Hepatocyte (in vitro differentiated cells): ENCODE results near the gene SLC25A46. TPM values are rescaled to one million over a fixed set of nuclear protein-coding genes. Genes with fewer than 3 reads are reported as not detected.
"Not testable (repeated sequence)": the region's sequence is repeated elsewhere in the genome, so short reads cannot be mapped to it uniquely, and the experiment has no call there.

Experiments
- DNase-seq: peaks from one replicate; pipeline ENCODE4 v3.0.0-alpha.2; 2016; ENCODE audit warnings: low spot score
- H2AFZ ChIP-seq: fragments of 200-600 bp; sonication (generic); 2 replicates; pipeline ENCODE4 v1.6.0; 2016; ENCODE audit warnings: antibody characterized with exemption, mild to moderate bottlenecking
- H3K27ac ChIP-seq: fragments of 200-600 bp; sonication (generic); 2 replicates; pipeline ENCODE4 v1.5.1; 2016; ENCODE audit warnings: mild to moderate bottlenecking
- H3K27me3 ChIP-seq: fragments of 200-600 bp; sonication (generic); 2 replicates; pipeline ENCODE4 v1.6.1; 2016
- H3K36me3 ChIP-seq: fragments of 200-600 bp; sonication (generic); replicated peaks from 2 replicates; pipeline ENCODE4 v1.5.1; 2016; ENCODE audit warnings: low read depth; ENCODE audit not compliant: insufficient read depth
- H3K4me1 ChIP-seq: fragments of 200-600 bp; sonication (generic); 2 replicates; pipeline ENCODE4 v1.5.1; 2016; ENCODE audit warnings: mild to moderate bottlenecking, moderate library complexity; ENCODE audit not compliant: insufficient read depth
- H3K4me2 ChIP-seq: fragments of 200-600 bp; sonication (generic); 2 replicates; pipeline ENCODE4 v1.6.0; 2016
- H3K4me3 ChIP-seq: fragments of 200-600 bp; sonication (generic); 2 replicates; pipeline ENCODE4 v1.5.1; 2016; ENCODE audit warnings: mild to moderate bottlenecking
- H3K79me2 ChIP-seq: fragments of 200-600 bp; sonication (generic); 2 replicates; pipeline ENCODE4 v1.6.0; 2017; ENCODE audit warnings: mild to moderate bottlenecking
- H3K9me2 ChIP-seq: fragments of 200-600 bp; sonication (generic); replicated peaks from 2 replicates; pipeline ENCODE4 v1.6.0; 2017; ENCODE audit warnings: mild to moderate bottlenecking; ENCODE audit not compliant: insufficient read depth
- H3K9me3 ChIP-seq: fragments of 200-600 bp; sonication (generic); 2 replicates; pipeline ENCODE4 v1.5.1; 2016; ENCODE audit warnings: low read depth, mild to moderate bottlenecking
- H4K20me1 ChIP-seq: fragments of 200-600 bp; sonication (generic); 2 replicates; pipeline ENCODE4 v1.6.0; 2016; ENCODE audit warnings: mild to moderate bottlenecking; ENCODE audit not compliant: insufficient read depth, poor library complexity, severe bottlenecking
- EZH2 ChIP-seq: fragments of 200-600 bp; sonication (generic); IDR thresholded peaks from 2 replicates; pipeline ENCODE4 v1.6.1; 2016; ENCODE audit warnings: antibody characterized with exemption, mild to moderate bottlenecking, borderline replicate concordance
- EZH2phosphoT487 ChIP-seq: fragments of 200-600 bp; sonication (generic); IDR thresholded peaks from one replicate; pipeline ENCODE4 v1.6.1; 2018; ENCODE audit warnings: antibody characterized with exemption, mild to moderate bottlenecking, low read depth, moderate library complexity; ENCODE audit not compliant: unreplicated experiment, severe bottlenecking
- WGBS: methylation state at CpG from one replicate; pipeline ENCODE4 v1.1.6; 2016; ENCODE audit warnings: low lambda C conversion rate; ENCODE audit errors: missing lambda C conversion rate; 5-methylcytosine and 5-hydroxymethylcytosine counted together
- polyA plus RNA-seq: library from polyadenylated mRNA; unstranded; fragments of >200 nt; fragmentation: Nextera tagmentation; extraction: Ambion mirVana; gene quantifications from 2 replicates; pipeline ENCODE4 v1.2.1, GENCODE V29; 2016
- total RNA-seq: library from RNA; depleted of rRNA; stranded (reverse); fragments of >200 nt; gene quantifications from 2 replicates; pipeline ENCODE4 v1.2.3, GENCODE V29; 2014
- TF ChIP-seq, protein P1 (sequence below): fragments of 200-600 bp; sonication (generic); IDR thresholded peaks from 2 replicates; pipeline ENCODE4 v1.5.1; 2016; ENCODE audit warnings: antibody characterized with exemption, mild to moderate bottlenecking; ENCODE audit not compliant: poor library complexity

SLC25A46 gene
- total and polyA plus RNA-seq, 2 experiments from 2014 or later: 27.3 to 76.2 TPM

DNA sequence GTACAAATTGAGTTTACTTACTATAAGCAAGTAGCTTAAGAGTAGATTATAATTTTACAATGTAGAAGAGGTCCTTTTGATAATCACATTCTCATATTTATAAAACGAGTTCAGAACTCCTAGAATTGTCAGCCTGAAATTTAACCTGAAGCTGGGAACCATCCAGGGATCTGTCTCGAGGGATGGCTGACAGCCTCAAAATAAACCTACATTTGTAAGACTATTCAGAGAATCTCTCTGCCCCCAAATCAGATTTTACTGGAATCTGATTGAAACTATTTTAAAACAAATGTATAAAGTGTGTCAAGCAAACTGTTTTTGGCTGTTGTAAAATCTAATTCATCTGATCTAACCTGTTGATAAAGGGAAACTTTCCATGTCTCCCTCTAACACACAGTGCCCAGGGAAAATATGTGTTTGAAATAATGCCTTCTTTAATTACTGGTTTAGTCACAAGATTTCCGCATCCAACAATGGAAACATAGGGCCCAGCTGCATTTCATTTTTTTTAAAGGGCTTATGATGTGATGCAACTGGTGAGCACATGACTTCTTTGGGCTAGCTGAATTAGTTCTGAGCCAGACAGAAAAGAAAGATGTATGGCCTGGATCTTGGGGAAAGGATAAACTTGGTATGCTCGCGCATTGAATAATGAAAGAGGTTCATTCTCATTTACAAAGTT is 30.3 kb downstream of the SLC25A46 start:
- no peak overlapping the region for H3K27ac ChIP-seq
- no peaks in the 10 kb centered on the region for H3K36me3 ChIP-seq
- no peaks in the 10 kb centered on the region for H3K79me2 ChIP-seq
- H3K4me1 ChIP-seq: no peaks in the 10 kb centered on the region
- no peaks in the 10 kb centered on the region for H3K27me3 ChIP-seq
- no peak for DNase-seq
- H3K4me2 ChIP-seq: no peak overlapping the region
- TF ChIP-seq, protein P1, sequence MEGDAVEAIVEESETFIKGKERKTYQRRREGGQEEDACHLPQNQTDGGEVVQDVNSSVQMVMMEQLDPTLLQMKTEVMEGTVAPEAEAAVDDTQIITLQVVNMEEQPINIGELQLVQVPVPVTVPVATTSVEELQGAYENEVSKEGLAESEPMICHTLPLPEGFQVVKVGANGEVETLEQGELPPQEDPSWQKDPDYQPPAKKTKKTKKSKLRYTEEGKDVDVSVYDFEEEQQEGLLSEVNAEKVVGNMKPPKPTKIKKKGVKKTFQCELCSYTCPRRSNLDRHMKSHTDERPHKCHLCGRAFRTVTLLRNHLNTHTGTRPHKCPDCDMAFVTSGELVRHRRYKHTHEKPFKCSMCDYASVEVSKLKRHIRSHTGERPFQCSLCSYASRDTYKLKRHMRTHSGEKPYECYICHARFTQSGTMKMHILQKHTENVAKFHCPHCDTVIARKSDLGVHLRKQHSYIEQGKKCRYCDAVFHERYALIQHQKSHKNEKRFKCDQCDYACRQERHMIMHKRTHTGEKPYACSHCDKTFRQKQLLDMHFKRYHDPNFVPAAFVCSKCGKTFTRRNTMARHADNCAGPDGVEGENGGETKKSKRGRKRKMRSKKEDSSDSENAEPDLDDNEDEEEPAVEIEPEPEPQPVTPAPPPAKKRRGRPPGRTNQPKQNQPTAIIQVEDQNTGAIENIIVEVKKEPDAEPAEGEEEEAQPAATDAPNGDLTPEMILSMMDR: no peak
- no peak for TF ChIP-seq EZH2
- H3K9me3 ChIP-seq: no peaks in the 10 kb centered on the region
- no peaks in the 10 kb centered on the region for H4K20me1 ChIP-seq
- no peak overlapping the region for H2AFZ ChIP-seq
- H3K4me3 ChIP-seq: no peak overlapping the region
- WGBS: 76% methylated on average over 5 of the region's 5 CpGs
- no peaks in the 10 kb centered on the region for H3K9me2 ChIP-seq

DNA sequence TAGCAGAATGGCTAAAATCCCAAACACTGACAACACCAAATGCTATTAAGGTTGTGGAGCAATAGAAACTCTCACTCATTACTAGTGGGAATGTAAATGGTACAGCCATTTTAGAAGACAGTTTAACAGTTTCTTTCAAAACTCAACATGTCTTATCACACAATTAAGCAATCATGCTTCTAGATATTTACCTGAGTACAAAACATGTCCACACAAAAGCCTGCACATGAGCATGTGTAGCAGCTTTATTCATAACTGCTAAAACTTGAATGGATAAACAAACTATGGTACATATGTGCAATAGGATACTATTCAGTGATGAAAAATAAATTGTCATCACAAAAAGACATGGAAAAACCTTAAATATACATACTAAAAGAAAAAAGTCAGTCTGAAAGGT is 31.5 kb downstream of the SLC25A46 start:
- H3K27me3 ChIP-seq: no peaks in the 10 kb centered on the region
- H3K9me3 ChIP-seq: no peaks in the 10 kb centered on the region
- TF ChIP-seq EZH2phosphoT487 (no peak), EZH2 (no peak)
- TF ChIP-seq, protein P1: no peak
- no peaks in the 10 kb centered on the region for H3K4me1 ChIP-seq
- H2AFZ ChIP-seq: no peak overlapping the region
- DNase-seq: no peak
- no peaks in the 10 kb centered on the region for H4K20me1 ChIP-seq
- H3K36me3 ChIP-seq: no peaks in the 10 kb centered on the region
- no peaks in the 10 kb centered on the region for H3K79me2 ChIP-seq
- H3K9me2 ChIP-seq: no peaks in the 10 kb centered on the region
- no peak overlapping the region for H3K4me2 ChIP-seq
- H3K4me3 ChIP-seq: no peak overlapping the region
- no peak overlapping the region for H3K27ac ChIP-seq

DNA sequence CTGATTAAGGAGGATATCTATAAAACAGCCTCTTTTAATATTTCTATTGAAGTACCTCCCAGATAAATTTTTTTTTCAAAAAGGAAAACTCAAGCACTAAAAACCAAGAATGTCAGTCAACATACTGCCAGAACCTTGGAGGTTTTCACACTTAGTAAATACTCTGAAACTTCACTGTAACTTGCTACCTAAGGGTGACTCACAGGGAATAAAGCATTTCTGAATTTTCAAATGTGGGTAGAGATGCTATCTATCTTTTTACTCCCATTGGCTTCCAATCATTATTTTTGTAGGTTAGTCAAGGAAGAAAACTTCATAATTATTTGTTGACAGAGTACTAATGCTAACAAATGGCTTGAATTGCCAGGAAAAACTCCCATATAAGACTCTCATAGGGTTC is 46.1 kb downstream of the SLC25A46 start:
- Histone ChIP-seq H4K20me1 (no peaks in the 10 kb centered on the region), H3K4me3 (no peak overlapping the region), H3K27me3 (no peaks in the 10 kb centered on the region), H3K4me2 (no peak overlapping the region), H3K9me2 (no peaks in the 10 kb centered on the region), H3K27ac (no peak overlapping the region), H3K79me2 (no peaks in the 10 kb centered on the region), H2AFZ (no peak overlapping the region), H3K9me3 (no peaks in the 10 kb centered on the region), H3K4me1 (no peaks in the 10 kb centered on the region), H3K36me3 (no peaks in the 10 kb centered on the region)
- TF ChIP-seq EZH2 (no peak), EZH2phosphoT487 (no peak)
- TF ChIP-seq, protein P1: no peak
- DNase-seq: no peak

DNA sequence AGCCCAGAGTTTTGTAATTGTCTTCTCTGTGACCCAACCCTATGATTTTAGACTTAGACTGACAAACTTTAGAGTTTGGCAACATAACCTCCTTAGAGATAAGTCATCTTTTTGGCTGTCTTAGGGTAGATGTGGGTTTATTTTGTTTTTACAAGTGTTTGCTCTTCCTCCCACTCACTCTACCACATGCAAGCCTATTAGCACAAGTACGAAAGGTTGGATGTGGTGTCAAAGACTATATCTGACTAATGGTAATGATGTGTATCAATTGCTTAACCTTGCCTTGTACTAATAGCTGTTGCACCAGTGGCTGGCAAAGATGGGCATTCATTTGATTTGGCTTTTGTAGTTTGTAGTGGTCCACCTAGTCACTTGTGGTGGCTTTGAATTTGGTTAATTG is 46.5 kb downstream of the SLC25A46 start:
- 71% methylated on average over 1 of the region's 1 CpG for WGBS
- no peak for DNase-seq
- no peaks in the 10 kb centered on the region for H3K4me1 ChIP-seq
- no peaks in the 10 kb centered on the region for H3K79me2 ChIP-seq
- H3K27me3 ChIP-seq: no peaks in the 10 kb centered on the region
- TF ChIP-seq EZH2: no peak
- TF ChIP-seq, protein P1: no peak
- no peak for TF ChIP-seq EZH2phosphoT487
- H2AFZ ChIP-seq: no peak overlapping the region
- no peaks in the 10 kb centered on the region for H3K36me3 ChIP-seq
- H3K4me2 ChIP-seq: no peak overlapping the region
- no peaks in the 10 kb centered on the region for H3K9me2 ChIP-seq
- no peaks in the 10 kb centered on the region for H4K20me1 ChIP-seq
- H3K27ac ChIP-seq: no peak overlapping the region
- H3K4me3 ChIP-seq: no peak overlapping the region
- no peaks in the 10 kb centered on the region for H3K9me3 ChIP-seq

DNA sequence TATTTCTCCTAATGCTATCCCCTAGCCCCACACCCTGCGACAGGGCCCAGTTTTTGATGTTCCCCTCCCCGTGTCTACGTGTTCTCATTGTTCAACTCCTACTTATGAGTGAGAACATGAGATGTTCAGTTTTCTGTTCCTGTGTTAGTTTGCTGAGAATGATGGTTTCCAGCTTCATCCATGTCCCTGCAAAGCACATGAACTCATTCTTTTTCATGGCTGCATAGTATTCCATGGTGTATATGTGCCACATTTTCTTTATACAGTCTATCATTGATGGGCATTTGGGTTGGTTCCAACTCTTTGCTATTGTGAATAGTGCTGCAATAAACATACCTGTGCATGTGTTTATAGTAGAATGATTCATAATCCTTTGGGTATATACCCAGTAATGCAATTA is 49.2 kb downstream of the SLC25A46 start:
- H3K4me1 ChIP-seq, H3K27ac ChIP-seq, DNase-seq, H3K4me3 ChIP-seq, H4K20me1 ChIP-seq, H3K9me3 ChIP-seq, H3K4me2 ChIP-seq, H3K79me2 ChIP-seq, H3K36me3 ChIP-seq, H3K9me2 ChIP-seq, H3K27me3 ChIP-seq, H2AFZ ChIP-seq: not testable (repeated sequence)
- 94% methylated on average over 3 of the region's 3 CpGs for WGBS
